SK-N-SH treated with all-trans-retinoic acid at 6 μM for 48 hours (cell line): ENCODE measurements around the gene COL3A1.

Experiments used
- ATAC-seq: fragments of 200-7000 bp; cut with Tn5 transposase; 3 replicates; pipeline ENCODE4 v1.9.1; 2020; ENCODE audit warnings: mild to moderate bottlenecking, moderate library complexity
- ARNTL ChIP-seq: fragments of 450-650 bp; formaldehyde crosslinking; IDR thresholded peaks from 2 replicates; pipeline ENCODE4 v1.5.0; 2020; ENCODE audit warnings: low read depth, mild to moderate bottlenecking, moderate library complexity, borderline replicate concordance
- BACH2 ChIP-seq: fragments of 250-450 bp; sonication (Bioruptor Pico); IDR thresholded peaks from 2 replicates; pipeline ENCODE4 v1.9.0; 2021; ENCODE audit warnings: mild to moderate bottlenecking, borderline replicate concordance
- CSDC2 ChIP-seq: fragments of 250-450 bp; sonication (Bioruptor Pico); IDR thresholded peaks from 2 replicates; pipeline ENCODE4 v1.5.0; 2020; ENCODE audit warnings: mild to moderate bottlenecking, moderate library complexity
- ESRRG ChIP-seq: fragments of 250-450 bp; sonication (Bioruptor Pico); IDR thresholded peaks from 2 replicates; pipeline ENCODE4 v1.6.1; 2021; ENCODE audit warnings: mild to moderate bottlenecking
- GLIS3 ChIP-seq: fragments of 250-450 bp; sonication (Bioruptor Pico); IDR thresholded peaks from 2 replicates; pipeline ENCODE4 v1.5.0; 2020; ENCODE audit warnings: mild to moderate bottlenecking, moderate library complexity
- ISL1 ChIP-seq: fragments of 250-450 bp; sonication (Bioruptor Pico); IDR thresholded peaks from 2 replicates; pipeline ENCODE4 v2.1.2; 2022; ENCODE audit warnings: mild to moderate bottlenecking, moderate library complexity
- OSR1 ChIP-seq: fragments of 250-450 bp; sonication (Bioruptor Pico); IDR thresholded peaks from 2 replicates; pipeline ENCODE4 v1.8.0; 2022; ENCODE audit warnings: moderate library complexity, mild to moderate bottlenecking, inconsistent platforms
- PPARA ChIP-seq: fragments of 250-450 bp; sonication (Bioruptor Pico); IDR thresholded peaks from 2 replicates; pipeline ENCODE4 v1.5.0; 2020; ENCODE audit warnings: mild to moderate bottlenecking, borderline replicate concordance
- RARB ChIP-seq: fragments of 250-450 bp; sonication (Bioruptor Pico); IDR thresholded peaks from 2 replicates; pipeline ENCODE4 v1.8.0; 2021; ENCODE audit warnings: mild to moderate bottlenecking, moderate library complexity
- TOX ChIP-seq: fragments of 250-450 bp; sonication (Bioruptor Pico); IDR thresholded peaks from 2 replicates; pipeline ENCODE4 v1.8.0; 2021; ENCODE audit warnings: mild to moderate bottlenecking, moderate library complexity, borderline replicate concordance
- ZC3H10 ChIP-seq: fragments of 250-450 bp; sonication (Bioruptor Pico); IDR thresholded peaks from 2 replicates; pipeline ENCODE4 v1.5.1; 2021; ENCODE audit warnings: mild to moderate bottlenecking, moderate library complexity
- ZFP3 ChIP-seq: fragments of 250-450 bp; sonication (Bioruptor Pico); IDR thresholded peaks from 2 replicates; pipeline ENCODE4 v1.5.0; 2020; ENCODE audit warnings: mild to moderate bottlenecking, moderate library complexity
- ZFP30 ChIP-seq: fragments of 450-650 bp; formaldehyde crosslinking; IDR thresholded peaks from 2 replicates; pipeline ENCODE4 v1.5.0; 2022; ENCODE audit warnings: mild to moderate bottlenecking, moderate library complexity
- ZNF565 ChIP-seq: fragments of 450-650 bp; formaldehyde crosslinking; conservative IDR thresholded peaks from 2 replicates; pipeline ENCODE4 v1.5.0; 2020; ENCODE audit warnings: low read depth, mild to moderate bottlenecking, moderate library complexity
- ZNF70 ChIP-seq: fragments of 450-650 bp; formaldehyde crosslinking; IDR thresholded peaks from 2 replicates; pipeline ENCODE4 v1.5.0; 2020; ENCODE audit warnings: mild to moderate bottlenecking, moderate library complexity
- TF ChIP-seq, protein P1 (sequence below): fragments of 250-450 bp; sonication (Bioruptor Pico); IDR thresholded peaks from 2 replicates; pipeline ENCODE4 v1.8.0; 2021; ENCODE audit warnings: low read depth, mild to moderate bottlenecking, moderate library complexity, borderline replicate concordance
- TF ChIP-seq, protein P2 (sequence below): fragments of 250-450 bp; sonication (Bioruptor Pico); IDR thresholded peaks from 2 replicates; pipeline ENCODE4 v1.5.1; 2021; ENCODE audit warnings: mild to moderate bottlenecking, moderate library complexity
- TF ChIP-seq, protein P3 (sequence below): fragments of 250-450 bp; sonication (Bioruptor Pico); IDR thresholded peaks from 2 replicates; pipeline ENCODE4 v1.8.0; 2020; ENCODE audit warnings: mild to moderate bottlenecking, moderate library complexity, borderline replicate concordance
- TF ChIP-seq, protein P4 (sequence below): fragments of 250-450 bp; sonication (Bioruptor Pico); IDR thresholded peaks from 2 replicates; pipeline ENCODE4 v1.5.1; 2020; ENCODE audit warnings: low read depth, mild to moderate bottlenecking, moderate library complexity

The COL3A1 gene

DNA sequence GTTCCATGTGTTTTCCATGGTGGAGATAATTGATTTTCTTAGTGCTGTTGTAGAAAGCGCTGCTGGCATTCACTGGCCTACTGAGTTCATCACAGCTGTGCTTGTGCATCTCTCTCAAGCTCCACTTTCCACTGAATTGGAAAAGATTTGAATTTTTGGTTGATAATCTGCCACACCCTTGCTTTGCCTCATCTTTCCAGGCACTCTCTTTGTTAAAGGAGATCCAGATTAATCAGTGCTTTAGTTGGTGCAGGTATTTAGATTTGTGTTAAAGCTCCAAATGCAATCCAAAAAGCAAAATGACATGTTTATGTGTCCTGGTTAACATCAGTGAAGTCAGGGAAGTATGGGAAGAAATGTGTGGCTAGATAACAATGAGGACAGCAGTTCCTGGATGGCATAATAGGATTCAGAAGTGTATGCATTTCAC, 2.7 kb upstream of the COL3A1 start:
- no peak for TF ChIP-seq GLIS3
- TF ChIP-seq ISL1 (CRISPR knock-in tag): peak; percentile 78
- TF ChIP-seq BACH2: no peak
- TF ChIP-seq RARB: no peak
- TF ChIP-seq PPARA (CRISPR knock-in tag): no peak
- TF ChIP-seq ZNF70 (CRISPR knock-in tag): no peak
- TF ChIP-seq, all 23 proteins: peak for 1
- ATAC-seq: no peak

DNA sequence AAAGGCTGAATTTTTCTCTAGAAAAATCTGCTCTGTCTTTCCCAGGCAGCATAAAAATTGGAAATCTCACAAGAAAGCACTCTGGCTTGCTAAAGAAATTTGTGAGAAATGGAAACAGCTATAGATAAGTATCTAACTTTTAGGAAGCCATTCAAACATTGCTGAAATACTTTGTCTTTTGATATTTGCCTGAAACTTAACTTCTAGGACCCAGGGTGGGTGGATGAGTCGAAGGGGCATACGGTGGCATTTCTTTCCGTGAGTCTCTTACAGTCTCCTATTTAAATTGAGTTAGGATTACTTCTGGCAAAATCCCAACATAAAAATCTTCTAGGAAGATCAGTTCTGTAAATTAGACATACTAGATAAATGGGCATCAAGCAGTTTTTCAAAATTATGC, 532 bp upstream of the COL3A1 start:
- no peak for ATAC-seq

DNA sequence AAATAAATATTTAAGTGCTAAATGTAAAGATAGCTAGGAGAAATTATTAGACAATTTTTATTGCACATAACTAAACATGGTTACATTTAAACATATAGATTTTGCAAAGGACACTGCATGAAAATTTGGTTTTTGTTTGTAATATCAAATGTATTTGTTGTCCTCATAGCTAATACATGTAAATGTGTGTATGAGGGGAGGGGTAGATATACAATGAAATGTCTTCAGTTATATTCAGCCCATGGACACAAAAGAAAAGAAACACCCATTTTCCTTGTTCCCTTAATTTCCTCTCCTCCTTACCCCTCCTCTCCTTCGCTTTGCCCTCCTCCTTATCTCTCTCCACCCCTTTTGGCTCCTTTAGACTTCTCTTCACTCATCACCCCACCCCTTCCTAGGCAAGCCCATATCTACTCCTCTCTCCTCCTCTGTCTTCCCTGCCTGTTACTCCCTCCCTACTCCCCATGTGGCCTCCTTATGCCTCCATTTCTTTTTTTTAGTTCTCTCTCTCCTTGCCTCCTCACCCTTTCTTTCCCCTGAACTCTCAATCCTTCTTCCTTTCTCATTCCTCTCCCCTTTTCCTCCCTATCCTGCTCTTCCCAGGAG, 1.4 kb downstream of the COL3A1 start:
- peak; percentile 85 for ATAC-seq
- no peak for TF ChIP-seq ZFP30 (CRISPR knock-in tag)
- TF ChIP-seq GLIS3: no peak
- no peak for TF ChIP-seq TOX (CRISPR knock-in tag)
- TF ChIP-seq OSR1: no peak
- no peak for TF ChIP-seq BACH2
- TF ChIP-seq, protein P1, sequence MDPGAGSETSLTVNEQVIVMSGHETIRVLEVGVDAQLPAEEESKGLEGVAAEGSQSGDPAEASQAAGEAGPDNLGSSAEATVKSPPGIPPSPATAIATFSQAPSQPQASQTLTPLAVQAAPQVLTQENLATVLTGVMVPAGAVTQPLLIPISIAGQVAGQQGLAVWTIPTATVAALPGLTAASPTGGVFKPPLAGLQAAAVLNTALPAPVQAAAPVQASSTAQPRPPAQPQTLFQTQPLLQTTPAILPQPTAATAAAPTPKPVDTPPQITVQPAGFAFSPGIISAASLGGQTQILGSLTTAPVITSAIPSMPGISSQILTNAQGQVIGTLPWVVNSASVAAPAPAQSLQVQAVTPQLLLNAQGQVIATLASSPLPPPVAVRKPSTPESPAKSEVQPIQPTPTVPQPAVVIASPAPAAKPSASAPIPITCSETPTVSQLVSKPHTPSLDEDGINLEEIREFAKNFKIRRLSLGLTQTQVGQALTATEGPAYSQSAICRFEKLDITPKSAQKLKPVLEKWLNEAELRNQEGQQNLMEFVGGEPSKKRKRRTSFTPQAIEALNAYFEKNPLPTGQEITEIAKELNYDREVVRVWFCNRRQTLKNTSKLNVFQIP (CRISPR knock-in tag): no peak
- TF ChIP-seq ZFP3 (CRISPR knock-in tag): no peak
- TF ChIP-seq, all 23 proteins: peak for 0

More for the DNA sequence above, 532 bp upstream of the COL3A1 start:
- TF ChIP-seq ZNF565 (CRISPR knock-in tag) (no peak), ISL1 (CRISPR knock-in tag) (peak; percentile 88), ZFP3 (CRISPR knock-in tag) (no peak)

DNA sequence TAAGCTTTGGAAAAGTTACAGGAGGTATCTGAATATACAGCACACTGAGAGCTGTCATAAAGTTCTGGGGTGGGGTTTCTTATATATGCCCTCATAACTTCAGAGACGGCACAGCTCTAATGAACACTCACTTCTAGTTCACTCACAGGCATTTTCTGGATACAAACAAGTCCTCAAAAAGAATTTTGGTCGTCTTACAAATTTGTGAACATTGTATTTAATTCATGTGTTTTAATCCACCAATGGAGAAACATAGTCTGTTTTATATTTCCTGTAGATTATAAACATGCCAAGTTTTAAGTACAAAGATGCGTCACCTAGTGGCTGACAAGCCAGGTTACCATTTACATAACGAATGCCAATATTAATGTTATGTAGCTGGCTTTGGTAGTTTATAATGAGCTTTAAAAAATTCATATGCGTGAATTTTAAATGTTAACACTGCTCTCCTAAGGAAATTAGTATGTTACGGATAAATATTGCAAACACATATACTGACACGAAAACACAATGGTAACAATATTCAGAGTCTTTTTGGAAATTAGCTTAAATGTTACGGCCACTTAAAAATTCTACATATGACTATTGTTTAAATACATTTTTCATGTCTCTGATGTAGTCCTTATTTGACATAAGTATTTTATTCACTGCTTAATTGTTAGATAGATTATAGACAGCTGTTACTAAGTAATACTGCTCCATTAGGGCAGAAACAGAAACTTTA, 2.5 kb downstream of the COL3A1 start:
- peak; percentile 19 for ATAC-seq

DNA sequence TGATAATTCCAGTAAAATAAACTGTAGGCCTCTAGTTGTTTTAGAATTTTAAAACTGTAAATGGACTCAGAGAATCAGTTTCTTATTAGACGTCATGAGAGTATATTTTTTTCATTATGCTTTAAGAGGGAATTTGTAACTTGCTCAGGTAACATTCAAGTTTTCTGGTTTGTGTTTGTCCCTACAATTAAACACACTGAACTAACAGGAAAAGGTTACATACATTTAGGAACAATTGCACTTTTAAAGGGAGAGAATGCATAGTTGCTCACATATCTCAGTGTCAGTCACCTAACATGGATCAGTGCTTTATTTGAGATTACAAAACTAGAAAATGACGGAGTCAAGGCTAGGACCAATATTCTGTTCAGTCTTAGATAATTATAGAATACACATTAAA, 3.1 kb downstream of the COL3A1 start:
- ATAC-seq: no peak
- TF ChIP-seq ISL1 (CRISPR knock-in tag): no peak
- TF ChIP-seq, protein P2, sequence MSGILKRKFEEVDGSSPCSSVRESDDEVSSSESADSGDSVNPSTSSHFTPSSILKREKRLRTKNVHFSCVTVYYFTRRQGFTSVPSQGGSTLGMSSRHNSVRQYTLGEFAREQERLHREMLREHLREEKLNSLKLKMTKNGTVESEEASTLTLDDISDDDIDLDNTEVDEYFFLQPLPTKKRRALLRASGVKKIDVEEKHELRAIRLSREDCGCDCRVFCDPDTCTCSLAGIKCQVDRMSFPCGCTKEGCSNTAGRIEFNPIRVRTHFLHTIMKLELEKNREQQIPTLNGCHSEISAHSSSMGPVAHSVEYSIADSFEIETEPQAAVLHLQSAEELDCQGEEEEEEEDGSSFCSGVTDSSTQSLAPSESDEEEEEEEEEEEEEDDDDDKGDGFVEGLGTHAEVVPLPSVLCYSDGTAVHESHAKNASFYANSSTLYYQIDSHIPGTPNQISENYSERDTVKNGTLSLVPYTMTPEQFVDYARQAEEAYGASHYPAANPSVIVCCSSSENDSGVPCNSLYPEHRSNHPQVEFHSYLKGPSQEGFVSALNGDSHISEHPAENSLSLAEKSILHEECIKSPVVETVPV: no peak
- TF ChIP-seq OSR1: no peak
- TF ChIP-seq PPARA (CRISPR knock-in tag): no peak
- no peak for TF ChIP-seq ZC3H10 (CRISPR knock-in tag)
- TF ChIP-seq, protein P3, sequence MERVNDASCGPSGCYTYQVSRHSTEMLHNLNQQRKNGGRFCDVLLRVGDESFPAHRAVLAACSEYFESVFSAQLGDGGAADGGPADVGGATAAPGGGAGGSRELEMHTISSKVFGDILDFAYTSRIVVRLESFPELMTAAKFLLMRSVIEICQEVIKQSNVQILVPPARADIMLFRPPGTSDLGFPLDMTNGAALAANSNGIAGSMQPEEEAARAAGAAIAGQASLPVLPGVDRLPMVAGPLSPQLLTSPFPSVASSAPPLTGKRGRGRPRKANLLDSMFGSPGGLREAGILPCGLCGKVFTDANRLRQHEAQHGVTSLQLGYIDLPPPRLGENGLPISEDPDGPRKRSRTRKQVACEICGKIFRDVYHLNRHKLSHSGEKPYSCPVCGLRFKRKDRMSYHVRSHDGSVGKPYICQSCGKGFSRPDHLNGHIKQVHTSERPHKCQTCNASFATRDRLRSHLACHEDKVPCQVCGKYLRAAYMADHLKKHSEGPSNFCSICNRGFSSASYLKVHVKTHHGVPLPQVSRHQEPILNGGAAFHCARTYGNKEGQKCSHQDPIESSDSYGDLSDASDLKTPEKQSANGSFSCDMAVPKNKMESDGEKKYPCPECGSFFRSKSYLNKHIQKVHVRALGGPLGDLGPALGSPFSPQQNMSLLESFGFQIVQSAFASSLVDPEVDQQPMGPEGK: no peak
- TF ChIP-seq TOX (CRISPR knock-in tag): no peak
- TF ChIP-seq ESRRG (CRISPR knock-in tag): no peak
- TF ChIP-seq ZNF70 (CRISPR knock-in tag): no peak
- no peak for TF ChIP-seq RARB
- no peak for TF ChIP-seq ARNTL
- TF ChIP-seq, protein P4, sequence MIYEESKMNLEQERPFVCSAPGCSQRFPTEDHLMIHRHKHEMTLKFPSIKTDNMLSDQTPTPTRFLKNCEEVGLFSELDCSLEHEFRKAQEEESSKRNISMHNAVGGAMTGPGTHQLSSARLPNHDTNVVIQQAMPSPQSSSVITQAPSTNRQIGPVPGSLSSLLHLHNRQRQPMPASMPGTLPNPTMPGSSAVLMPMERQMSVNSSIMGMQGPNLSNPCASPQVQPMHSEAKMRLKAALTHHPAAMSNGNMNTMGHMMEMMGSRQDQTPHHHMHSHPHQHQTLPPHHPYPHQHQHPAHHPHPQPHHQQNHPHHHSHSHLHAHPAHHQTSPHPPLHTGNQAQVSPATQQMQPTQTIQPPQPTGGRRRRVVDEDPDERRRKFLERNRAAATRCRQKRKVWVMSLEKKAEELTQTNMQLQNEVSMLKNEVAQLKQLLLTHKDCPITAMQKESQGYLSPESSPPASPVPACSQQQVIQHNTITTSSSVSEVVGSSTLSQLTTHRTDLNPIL: no peak
- TF ChIP-seq BACH2: no peak
- TF ChIP-seq, all 23 proteins: peak for 0

More for the DNA sequence above, 2.5 kb downstream of the COL3A1 start:
- TF ChIP-seq ISL1 (CRISPR knock-in tag) (peak; percentile 42), CSDC2 (CRISPR knock-in tag) (no peak)
